Epithelial cell of esophagus (primary cell): ENCODE data around the gene DRC1.

Experiments
- DNase-seq: peaks from one replicate; pipeline ENCODE4 v3.0.0; 2010; ENCODE audit warnings: low read depth
- H3K4me3 ChIP-seq: 2 replicates; pipeline ENCODE4 v1.5.1; 2011; ENCODE audit warnings: mild to moderate bottlenecking, low read length, control low read depth
- CTCF ChIP-seq: IDR thresholded peaks from 2 replicates; pipeline ENCODE4 v1.5.1; 2011; ENCODE audit warnings: low read depth, mild to moderate bottlenecking, low read length, control low read depth, inconsistent platforms; ENCODE audit not compliant: insufficient read depth; ENCODE audit errors: missing control alignments

Gene DRC1

GRCh38 chr2:26462511-26463243 lies 61.0 kb downstream of the DRC1 start:
- peak; percentile 66 for DNase-seq
- peak; percentile 47 for TF ChIP-seq CTCF
- H3K4me3 ChIP-seq = no peak overlapping the region

- H3K4me3 ChIP-seq = no peak overlapping the region
- TF ChIP-seq CTCF = no peak
- no peak for DNase-seq
Observed at GRCh38 chr2:26463244-26464192, 61.8 kb downstream of the DRC1 start.

GRCh38 chr2:26464390-26465265 lies 62.9 kb downstream of the DRC1 start:
- TF ChIP-seq CTCF = no peak
- no peak for DNase-seq
- H3K4me3 ChIP-seq = no peak overlapping the region

- DNase-seq = no peak
- no peak for TF ChIP-seq CTCF
- H3K4me3 ChIP-seq = no peak overlapping the region
Observed at GRCh38 chr2:26465266-26465925, 63.7 kb downstream of the DRC1 start.

GRCh38 chr2:26465981-26466471 lies 64.3 kb downstream of the DRC1 start:
- no peak overlapping the region for H3K4me3 ChIP-seq
- DNase-seq = no peak
- no peak for TF ChIP-seq CTCF
